HK-2 (cell line): ENCODE results near the gene LRRC23.

Experiments
- DNase-seq: peaks from one replicate; pipeline ENCODE4 v3.0.0-alpha.2; 2018; ENCODE audit not compliant: unreplicated experiment

LRRC23 gene

DNA sequence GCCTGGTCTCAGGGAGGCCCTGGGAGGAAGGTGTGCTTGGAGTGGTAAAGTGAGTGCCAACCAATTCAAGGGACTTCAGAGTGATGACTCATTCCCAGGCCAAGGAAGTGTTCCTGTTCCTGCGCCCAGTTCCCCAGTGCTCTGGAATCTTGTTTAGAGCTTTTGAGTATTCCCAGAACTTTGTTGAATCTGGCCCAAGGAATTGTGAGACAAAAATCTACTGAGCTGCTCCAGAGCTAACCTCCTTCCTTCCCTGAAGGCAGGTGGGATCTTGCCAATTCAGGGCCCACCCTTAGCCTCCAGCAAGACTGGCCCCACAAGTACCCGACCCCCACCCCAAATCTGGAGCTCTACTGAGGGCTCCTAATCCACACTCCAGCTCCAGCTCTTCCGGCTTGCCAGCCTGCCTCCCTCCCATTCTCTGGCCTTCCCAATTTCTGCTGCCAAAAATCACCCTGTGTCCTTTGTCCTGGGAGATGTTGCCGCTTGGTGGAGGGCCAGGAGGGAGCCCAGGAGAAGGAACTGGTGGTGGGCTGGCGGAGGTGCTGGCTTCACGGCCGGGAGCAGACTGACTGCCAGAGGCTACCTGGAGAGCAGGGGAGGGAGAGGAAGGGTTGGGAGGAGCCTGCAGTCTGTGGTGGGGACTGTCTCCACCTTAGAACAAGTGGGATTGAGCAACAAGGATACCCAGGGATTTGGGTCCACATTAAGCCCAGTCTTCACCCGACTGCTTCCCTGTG is 21.1 kb downstream of the LRRC23 start:
- DNase-seq = peak; percentile 65

GRCh38 chr12:6927379-6928021 is 22.9 kb downstream of the LRRC23 start, which contains the start of gene ATN1:
TSS of gene ATN1 (plus strand) at chr12:6927959. CDS start at chr12:6934002, 6,043 bp downstream.
- peak; percentile 81 for DNase-seq

DNA sequence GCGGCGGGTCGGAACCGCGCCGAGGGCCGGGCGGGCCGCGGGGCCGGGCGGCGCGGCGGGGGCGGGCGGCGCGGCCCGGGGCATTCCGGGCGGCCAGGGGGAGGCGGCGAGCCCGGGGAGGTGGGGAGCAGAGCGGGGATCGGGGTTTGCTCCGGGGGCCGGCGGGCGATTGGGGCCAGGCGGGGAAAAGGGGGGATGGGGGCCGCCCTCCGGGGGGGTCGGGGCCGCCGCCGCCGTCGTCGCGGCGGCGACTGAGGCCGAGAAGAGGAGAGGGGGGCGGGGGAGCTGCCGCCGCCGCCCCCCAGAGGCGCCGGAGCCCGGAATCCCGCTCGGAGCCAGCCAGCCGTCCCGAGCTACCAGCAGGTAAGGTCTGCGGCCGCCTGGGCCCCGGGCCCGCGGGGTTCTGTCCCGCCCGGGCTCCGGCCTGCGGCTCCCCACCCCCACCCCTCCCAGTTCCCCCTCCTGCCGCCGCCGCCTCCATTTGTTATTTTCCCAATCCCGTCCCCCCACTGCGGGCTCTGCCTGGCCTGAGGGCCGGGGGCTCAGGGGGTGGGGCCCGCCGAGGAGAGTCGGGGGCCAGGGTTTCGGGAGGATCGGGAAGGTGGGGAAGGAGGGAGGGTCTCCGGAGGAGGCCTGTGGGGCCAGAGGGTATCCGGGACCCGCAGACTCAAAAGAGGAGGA is 23.5 kb downstream of the LRRC23 start:
- no peak for DNase-seq

DNA sequence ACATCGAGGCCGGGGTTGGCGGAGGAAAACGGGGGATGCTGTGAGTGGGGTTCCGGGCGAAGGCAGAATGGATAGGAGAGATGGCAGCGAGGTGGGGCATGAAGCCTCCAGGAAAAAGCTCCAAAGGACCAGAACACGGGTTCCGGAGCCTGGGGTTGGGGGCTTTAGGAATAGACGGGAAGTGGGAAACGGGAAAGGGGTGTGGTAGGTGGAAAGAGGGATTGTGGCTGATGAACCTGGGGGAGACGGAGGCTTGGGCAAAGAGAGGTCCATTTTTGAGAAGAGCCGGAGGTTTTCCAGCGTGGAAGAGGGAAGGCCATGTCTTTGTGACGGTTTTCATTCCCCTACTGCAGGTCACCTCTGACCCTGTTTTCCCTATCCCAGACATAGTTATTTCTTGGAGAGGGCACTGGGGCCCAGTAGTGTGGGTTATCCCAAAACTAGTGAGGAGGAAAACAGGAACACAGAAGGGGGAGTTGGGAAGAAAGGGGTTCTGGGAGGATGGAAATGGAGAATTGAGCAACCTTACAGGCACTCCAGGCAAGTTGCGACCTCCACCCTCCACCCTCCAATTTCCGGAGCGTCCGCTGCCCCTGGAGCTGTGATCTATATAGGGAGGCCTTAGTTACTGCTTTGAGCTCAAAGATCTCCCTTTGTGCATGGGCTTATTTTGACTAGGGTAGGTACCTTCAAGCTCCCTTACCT is 24.2 kb downstream of the LRRC23 start:
- no peak for DNase-seq

DNA sequence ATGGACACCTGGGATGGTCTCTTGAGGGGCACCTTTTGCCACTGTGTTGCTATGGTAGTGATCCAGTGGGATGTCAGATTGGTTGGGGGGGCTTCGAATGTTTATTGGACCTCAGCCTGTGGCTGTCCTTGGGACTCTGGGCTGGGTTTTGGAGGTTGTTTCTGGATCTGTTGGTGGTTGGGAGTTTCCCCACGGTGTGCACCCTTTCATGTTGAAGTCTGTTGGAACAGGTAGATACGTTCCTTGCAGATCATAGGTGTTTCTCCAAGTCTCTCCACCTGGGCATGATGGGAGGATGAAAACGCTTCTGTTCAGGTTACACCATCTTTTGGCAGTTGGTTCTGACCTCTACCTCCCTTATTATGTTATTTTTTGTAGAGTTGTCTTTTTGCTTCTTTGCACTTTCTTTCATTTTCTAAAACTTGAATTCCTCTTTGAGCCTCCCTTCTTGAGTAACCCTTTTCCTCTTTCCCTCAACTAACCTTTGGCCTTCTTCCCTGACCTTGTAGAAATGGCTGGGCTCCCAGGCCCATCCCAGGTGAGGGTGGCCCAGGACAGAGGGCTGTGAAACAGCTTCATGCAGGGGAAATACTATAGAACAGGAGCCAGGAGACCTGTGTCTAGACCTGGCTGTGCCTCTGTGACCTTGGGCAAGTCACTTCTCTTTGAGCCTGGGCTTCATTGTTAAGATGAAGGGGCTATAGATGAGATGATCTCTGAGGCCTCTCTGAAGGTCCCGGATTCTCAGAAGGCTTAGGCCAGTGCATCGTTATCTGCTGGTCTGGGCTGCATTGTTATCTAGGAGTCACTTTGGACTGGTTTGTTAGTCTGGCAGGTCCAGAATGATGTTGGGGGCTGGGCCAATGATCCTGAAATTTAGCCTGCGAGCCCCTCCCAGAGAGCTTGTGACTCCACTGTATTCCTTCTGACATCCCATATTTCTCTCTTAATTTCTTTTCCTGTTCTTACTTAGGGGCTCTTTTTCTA is 25.1 kb downstream of the LRRC23 start:
- DNase-seq = no peak

DNA sequence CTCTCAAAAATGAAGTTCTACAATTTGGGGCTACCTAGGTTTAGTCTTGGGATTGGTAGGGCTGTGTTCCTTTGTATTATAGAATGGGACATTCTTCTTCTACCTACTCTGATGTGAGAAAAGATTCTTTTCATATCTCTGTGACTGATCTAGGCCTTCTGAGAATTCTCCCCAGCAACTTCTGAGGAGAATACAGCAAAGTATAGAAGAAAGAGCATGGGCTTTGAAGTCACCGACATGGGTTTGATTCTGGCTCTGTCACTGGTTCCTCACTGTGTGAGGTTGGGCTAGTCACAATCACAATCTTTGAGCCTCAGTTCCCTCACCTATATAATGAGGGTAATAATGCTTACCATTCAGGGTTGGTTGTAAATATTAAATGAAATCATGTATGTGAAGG is 28.1 kb downstream of the LRRC23 start:
- no peak for DNase-seq

DNA sequence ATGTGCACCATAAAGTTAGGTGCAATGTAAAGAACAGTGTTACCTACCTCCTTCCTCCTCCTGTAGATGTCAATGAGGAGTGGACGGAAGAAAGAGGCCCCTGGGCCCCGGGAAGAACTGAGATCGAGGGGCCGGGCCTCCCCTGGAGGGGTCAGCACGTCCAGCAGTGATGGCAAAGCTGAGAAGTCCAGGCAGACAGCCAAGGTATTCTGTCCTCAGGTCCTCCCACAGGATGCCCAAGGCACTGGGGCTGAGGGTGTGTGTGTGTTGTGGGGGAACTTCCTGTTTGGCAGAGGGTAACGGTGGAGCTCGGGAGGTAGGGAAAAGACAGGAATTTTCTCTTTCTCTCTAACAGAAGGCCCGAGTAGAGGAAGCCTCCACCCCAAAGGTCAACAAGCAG is 29.5 kb downstream of the LRRC23 start:
- no peak for DNase-seq

- DNase-seq = no peak
These were observed 31.0 kb downstream of the LRRC23 start for GRCh38 chr12:6935371-6936193.

DNA sequence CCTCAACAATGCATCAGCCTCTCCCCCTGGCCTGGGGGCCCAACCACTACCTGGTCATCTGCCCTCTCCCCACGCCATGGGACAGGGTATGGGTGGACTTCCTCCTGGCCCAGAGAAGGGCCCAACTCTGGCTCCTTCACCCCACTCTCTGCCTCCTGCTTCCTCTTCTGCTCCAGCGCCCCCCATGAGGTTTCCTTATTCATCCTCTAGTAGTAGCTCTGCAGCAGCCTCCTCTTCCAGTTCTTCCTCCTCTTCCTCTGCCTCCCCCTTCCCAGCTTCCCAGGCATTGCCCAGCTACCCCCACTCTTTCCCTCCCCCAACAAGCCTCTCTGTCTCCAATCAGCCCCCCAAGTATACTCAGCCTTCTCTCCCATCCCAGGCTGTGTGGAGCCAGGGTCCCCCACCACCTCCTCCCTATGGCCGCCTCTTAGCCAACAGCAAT is 31.6 kb downstream of the LRRC23 start:
- no peak for DNase-seq

DNA sequence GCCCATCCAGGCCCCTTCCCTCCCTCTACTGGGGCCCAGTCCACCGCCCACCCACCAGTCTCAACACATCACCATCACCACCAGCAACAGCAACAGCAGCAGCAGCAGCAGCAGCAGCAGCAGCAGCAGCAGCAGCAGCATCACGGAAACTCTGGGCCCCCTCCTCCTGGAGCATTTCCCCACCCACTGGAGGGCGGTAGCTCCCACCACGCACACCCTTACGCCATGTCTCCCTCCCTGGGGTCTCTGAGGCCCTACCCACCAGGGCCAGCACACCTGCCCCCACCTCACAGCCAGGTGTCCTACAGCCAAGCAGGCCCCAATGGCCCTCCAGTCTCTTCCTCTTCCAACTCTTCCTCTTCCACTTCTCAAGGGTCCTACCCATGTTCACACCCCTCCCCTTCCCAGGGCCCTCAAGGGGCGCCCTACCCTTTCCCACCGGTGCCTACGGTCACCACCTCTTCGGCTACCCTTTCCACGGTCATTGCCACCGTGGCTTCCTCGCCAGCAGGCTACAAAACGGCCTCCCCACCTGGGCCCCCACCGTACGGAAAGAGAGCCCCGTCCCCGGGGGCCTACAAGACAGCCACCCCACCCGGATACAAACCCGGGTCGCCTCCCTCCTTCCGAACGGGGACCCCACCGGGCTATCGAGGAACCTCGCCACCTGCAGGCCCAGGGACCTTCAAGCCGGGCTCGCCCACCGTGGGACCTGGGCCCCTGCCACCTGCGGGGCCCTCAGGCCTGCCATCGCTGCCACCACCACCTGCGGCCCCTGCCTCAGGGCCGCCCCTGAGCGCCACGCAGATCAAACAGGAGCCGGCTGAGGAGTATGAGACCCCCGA is 32.2 kb downstream of the LRRC23 start:
- no peak for DNase-seq

- peak; percentile 44 for DNase-seq
These were observed 33.1 kb downstream of the LRRC23 start for GRCh38 chr12:6937481-6938352.

DNA sequence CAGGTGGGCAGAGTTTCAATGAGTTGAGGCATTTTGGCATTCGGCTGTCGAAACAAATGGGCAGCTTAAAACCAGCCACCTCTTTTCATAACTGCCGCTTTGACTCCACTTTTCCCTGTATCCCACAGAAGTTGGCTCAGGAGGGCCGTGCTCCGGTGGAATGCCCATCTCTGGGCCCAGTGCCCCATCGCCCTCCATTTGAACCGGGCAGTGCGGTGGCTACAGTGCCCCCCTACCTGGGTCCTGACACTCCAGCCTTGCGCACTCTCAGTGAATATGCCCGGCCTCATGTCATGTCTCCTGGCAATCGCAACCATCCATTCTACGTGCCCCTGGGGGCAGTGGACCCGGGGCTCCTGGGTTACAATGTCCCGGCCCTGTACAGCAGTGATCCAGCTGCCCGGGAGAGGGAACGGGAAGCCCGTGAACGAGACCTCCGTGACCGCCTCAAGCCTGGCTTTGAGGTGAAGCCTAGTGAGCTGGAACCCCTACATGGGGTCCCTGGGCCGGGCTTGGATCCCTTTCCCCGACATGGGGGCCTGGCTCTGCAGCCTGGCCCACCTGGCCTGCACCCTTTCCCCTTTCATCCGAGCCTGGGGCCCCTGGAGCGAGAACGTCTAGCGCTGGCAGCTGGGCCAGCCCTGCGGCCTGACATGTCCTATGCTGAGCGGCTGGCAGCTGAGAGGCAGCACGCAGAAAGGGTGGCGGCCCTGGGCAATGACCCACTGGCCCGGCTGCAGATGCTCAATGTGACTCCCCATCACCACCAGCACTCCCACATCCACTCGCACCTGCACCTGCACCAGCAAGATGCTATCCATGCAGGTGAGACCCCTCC is 34.0 kb downstream of the LRRC23 start:
- DNase-seq = no peak

GRCh38 chr12:6939191-6939540 is 34.5 kb downstream of the LRRC23 start:
- no peak for DNase-seq

DNA sequence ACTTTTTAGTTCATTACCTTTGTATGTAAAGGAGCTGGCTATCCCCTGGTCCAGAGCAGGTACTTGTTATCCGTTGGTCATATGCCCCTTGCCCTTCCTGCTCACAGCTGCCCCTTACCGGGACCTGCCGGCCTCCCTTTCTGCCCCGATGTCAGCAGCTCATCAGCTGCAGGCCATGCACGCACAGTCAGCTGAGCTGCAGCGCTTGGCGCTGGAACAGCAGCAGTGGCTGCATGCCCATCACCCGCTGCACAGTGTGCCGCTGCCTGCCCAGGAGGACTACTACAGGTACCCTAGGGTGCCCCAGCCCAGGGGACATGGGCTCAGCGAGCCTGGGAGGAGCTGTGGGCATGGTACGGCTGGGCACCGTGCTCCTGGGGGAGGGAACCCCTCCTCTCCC is 36.6 kb downstream of the LRRC23 start:
- DNase-seq = no peak

DNA sequence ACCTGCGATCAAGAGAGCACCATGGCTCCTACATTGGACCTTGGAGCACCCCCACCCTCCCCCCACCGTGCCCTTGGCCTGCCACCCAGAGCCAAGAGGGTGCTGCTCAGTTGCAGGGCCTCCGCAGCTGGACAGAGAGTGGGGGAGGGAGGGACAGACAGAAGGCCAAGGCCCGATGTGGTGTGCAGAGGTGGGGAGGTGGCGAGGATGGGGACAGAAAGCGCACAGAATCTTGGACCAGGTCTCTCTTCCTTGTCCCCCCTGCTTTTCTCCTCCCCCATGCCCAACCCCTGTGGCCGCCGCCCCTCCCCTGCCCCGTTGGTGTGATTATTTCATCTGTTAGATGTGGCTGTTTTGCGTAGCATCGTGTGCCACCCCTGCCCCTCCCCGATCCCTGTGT is 37.2 kb downstream of the LRRC23 start:
- no peak for DNase-seq

DNA sequence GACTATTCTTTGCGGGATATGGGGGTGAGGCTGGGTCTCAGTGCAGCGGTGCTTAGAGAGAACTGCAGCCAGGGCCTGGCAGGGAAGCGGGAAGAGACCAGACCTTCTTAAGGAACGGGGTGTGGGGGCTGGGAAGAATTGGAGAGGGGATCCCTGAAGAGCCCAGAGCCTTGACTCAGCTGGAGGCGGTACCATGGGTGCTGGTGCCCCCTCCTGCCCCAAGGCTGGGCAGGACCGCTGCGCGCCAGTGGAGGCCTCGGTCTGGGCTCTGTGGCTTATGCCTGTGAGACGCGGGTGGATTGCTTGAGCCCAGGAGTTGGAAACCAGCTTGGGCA is 37.7 kb downstream of the LRRC23 start:
- DNase-seq = peak; percentile 77

DNA sequence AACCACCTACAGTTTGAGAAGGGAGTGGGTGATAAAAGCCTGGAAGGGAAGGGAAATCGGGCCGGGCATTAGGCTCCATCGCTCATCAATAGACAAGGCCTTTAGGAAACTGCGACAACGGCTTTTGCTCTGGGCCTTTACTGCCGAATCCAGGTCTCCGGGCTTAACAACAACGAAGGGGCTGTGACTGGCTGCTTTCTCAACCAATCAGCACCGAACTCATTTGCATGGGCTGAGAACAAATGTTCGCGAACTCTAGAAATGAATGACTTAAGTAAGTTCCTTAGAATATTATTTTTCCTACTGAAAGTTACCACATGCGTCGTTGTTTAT is 38.7 kb downstream of the LRRC23 start:
- peak; percentile 75 for DNase-seq
